ENCODE data around the gene ZIC1.

DNA sequence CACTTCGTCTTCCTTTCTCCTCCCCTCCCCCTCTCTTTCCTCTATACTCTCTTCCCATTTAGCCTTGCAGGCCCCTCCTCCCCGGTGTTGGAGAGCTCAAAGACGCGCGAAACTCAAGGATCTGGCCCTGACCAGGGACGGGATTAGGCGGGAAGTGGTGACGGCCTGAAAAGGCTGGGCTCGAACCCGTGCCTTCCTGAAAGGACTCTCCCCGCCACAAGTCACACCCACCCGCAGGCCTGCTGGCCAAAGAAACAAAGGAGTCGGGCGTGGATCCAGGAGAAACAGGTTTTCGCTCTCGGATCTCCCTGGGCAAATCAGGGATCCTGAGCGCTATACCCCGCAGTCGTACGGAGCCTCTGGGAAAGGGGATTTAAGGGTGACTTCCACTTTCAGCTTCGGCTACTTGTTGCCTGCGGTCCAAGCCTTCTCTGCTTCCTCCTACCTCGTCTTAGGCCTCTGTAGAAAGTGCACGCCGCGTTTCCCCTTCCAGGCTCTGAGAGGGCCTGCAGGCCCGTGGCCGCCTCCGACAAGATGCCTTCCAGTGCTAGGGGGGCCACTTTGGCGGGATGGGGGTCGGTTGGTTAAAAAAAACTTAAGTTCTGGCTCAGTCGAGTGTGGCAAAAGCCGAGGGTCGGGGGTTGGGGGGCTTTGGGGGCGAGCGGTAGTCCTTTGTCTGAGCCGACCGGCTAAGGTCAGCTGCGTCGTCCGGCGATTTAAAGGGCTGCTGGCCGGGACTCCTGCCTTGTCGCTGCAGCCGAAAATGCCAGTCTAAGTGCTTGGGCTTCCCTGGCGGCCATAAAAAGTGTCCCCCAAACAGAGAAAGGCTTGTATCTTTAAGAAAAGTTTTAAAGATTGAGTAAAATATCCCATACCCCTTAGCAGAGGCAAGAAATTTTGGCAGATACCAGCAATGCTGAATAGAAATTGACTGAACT, 11.0 kb upstream of the ZIC1 start:
- TF ChIP-seq ZNF184 (tag by site-specific recombination; IDR thresholded peaks at IDR 0.05) (no peak), MEIS1 (CRISPR knock-in tag; IDR thresholded peaks at IDR 0.05; ENCODE audit: borderline replicate concordance) (no peak), ZNF555 (tag by site-specific recombination; conservative IDR thresholded peaks at IDR 0.05) (no peak), ZNF174 (tag by site-specific recombination; IDR thresholded peaks at IDR 0.05) (no peak), HOXC10 (CRISPR knock-in tag; IDR thresholded peaks at IDR 0.05) (no peak), BCL11B (tag by site-specific recombination; IDR thresholded peaks at IDR 0.05; ENCODE audit: low read depth) (no peak), ZNF544 (tag by site-specific recombination; IDR thresholded peaks at IDR 0.05) (no peak), PRDM1 (tag by site-specific recombination; IDR thresholded peaks at IDR 0.05) (no peak), KLF8 (tag by site-specific recombination; IDR thresholded peaks at IDR 0.05) (no peak), ZNF23 (tag by site-specific recombination; IDR thresholded peaks at IDR 0.05; ENCODE audit: borderline replicate concordance) (no peak)
- TF ChIP-seq, protein P1, sequence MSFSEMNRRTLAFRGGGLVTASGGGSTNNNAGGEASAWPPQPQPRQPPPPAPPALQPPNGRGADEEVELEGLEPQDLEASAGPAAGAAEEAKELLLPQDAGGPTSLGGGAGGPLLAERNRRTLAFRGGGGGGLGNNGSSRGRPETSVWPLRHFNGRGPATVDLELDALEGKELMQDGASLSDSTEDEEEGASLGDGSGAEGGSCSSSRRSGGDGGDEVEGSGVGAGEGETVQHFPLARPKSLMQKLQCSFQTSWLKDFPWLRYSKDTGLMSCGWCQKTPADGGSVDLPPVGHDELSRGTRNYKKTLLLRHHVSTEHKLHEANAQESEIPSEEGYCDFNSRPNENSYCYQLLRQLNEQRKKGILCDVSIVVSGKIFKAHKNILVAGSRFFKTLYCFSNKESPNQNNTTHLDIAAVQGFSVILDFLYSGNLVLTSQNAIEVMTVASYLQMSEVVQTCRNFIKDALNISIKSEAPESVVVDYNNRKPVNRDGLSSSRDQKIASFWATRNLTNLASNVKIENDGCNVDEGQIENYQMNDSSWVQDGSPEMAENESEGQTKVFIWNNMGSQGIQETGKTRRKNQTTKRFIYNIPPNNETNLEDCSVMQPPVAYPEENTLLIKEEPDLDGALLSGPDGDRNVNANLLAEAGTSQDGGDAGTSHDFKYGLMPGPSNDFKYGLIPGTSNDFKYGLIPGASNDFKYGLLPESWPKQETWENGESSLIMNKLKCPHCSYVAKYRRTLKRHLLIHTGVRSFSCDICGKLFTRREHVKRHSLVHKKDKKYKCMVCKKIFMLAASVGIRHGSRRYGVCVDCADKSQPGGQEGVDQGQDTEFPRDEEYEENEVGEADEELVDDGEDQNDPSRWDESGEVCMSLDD (tag by site-specific recombination; IDR thresholded peaks at IDR 0.05), result no peak
- TF ChIP-seq, protein P2, sequence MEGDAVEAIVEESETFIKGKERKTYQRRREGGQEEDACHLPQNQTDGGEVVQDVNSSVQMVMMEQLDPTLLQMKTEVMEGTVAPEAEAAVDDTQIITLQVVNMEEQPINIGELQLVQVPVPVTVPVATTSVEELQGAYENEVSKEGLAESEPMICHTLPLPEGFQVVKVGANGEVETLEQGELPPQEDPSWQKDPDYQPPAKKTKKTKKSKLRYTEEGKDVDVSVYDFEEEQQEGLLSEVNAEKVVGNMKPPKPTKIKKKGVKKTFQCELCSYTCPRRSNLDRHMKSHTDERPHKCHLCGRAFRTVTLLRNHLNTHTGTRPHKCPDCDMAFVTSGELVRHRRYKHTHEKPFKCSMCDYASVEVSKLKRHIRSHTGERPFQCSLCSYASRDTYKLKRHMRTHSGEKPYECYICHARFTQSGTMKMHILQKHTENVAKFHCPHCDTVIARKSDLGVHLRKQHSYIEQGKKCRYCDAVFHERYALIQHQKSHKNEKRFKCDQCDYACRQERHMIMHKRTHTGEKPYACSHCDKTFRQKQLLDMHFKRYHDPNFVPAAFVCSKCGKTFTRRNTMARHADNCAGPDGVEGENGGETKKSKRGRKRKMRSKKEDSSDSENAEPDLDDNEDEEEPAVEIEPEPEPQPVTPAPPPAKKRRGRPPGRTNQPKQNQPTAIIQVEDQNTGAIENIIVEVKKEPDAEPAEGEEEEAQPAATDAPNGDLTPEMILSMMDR (tag by site-specific recombination; IDR thresholded peaks at IDR 0.05), result no peak
- TF ChIP-seq, protein P3, sequence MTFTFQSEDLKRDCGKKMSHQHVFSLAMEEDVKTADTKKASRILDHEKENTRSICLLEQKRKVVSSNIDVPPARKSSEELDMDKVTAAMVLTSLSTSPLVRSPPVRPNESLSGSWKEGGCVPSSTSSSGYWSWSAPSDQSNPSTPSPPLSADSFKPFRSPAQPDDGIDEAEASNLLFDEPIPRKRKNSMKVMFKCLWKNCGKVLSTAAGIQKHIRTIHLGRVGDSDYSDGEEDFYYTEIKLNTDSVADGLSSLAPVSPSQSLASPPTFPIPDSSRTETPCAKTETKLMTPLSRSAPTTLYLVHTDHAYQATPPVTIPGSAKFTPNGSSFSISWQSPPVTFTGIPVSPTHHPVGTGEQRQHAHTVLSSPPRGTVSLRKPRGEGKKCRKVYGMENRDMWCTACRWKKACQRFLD (tag by site-specific recombination; IDR thresholded peaks at IDR 0.05), result no peak
- TF ChIP-seq, protein P4, sequence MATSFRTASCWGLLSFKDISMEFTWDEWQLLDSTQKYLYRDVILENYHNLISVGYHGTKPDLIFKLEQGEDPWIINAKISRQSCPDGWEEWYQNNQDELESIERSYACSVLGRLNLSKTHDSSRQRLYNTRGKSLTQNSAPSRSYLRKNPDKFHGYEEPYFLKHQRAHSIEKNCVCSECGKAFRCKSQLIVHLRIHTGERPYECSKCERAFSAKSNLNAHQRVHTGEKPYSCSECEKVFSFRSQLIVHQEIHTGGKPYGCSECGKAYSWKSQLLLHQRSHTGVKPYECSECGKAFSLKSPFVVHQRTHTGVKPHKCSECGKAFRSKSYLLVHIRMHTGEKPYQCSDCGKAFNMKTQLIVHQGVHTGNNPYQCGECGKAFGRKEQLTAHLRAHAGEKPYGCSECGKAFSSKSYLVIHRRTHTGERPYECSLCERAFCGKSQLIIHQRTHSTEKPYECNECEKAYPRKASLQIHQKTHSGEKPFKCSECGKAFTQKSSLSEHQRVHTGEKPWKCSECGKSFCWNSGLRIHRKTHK (tag by site-specific recombination; IDR thresholded peaks at IDR 0.05), result no peak

All from HEK293 (cell line).